ENCODE measurements around the gene CCDC50. TPM values are rescaled to one million over a fixed set of nuclear protein-coding genes. Genes with fewer than 3 reads are reported as not detected.
A peak's percentile ranks its signal among the peaks of the same experiment; 100 is the strongest.

The CCDC50 gene
- total RNA-seq, 1 donor from 2014 or later = 221 TPM

DNA sequence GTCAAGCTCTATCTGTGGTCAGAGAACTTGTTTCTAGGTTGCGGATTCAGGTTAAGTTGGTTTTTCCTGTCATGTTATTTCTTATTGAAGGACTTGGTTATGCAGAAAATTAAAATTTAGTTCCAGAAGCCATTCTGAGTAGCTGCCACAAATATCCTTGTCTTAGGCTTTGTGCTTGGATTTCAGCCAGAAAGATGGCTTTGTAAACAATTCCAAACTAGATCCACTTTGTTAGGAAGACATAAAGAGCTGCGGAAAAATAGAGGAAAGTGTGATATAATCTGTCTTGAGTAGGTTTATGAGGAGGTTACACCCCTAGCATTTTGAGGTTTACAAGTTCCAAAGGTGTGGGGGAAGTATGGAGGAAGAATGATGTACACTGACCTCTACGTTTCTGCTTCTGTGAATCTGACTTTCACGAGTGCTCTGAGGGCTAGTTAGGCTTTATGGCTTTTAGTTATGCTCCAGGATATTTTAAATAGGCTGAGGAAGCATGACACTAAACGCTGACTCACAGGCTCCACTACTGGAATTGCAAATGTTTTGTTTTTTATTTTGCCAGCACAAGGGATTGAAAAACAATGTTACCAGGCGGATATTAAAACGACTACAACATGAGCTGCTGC is 47.4 kb downstream of the CCDC50 start:
- DNase-seq (ENCODE audit: low read depth, low spot score) = peak; percentile 66

- no peak for DNase-seq (ENCODE audit: low read depth, low spot score)
Observed at GRCh38 chr3:191378142-191378812, 49.1 kb downstream of the CCDC50 start.

DNA sequence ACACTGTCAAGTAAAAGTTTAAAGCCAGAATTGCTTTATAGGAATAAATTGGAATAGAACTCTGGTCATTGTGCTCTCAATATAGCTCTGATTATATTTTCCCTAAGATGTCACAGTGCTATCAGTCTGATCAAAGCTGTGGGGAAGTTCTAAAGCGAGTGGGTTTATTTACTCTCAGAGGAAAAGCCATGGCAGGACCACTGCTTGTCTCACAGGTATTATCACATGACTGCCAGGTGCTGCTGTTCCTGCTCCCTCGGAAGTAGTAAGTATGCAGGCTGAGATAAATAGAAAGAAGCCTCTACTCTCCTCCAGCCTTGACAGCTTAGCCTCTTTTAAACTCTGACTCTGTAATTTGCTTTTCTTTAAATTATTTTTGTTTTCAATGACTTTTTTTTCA is 50.3 kb downstream of the CCDC50 start:
- no peak for DNase-seq (ENCODE audit: low read depth, low spot score)

DNA sequence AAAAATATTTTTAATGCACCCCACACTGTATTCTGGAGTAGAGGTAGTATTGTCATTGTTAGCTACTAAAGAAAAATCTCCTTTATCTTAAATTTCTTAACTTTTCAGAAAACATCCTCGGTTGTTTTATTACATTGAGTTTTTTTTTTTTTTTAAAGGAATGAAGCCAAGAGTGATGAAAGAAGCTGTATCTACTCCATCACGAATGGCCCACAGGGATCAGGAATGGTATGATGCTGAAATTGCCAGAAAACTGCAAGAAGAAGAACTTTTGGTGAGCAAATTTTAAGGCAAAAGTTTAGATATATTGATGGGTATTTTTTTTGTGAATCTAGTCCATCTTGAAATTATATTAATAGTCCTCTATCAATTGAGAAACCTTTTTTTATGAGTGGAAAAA is 50.8 kb downstream of the CCDC50 start:
- no peak for DNase-seq (ENCODE audit: low read depth, low spot score)

- no peak for DNase-seq (ENCODE audit: low read depth, low spot score)
Observed at GRCh38 chr3:191381303-191381702, 52.1 kb downstream of the CCDC50 start.

DNA sequence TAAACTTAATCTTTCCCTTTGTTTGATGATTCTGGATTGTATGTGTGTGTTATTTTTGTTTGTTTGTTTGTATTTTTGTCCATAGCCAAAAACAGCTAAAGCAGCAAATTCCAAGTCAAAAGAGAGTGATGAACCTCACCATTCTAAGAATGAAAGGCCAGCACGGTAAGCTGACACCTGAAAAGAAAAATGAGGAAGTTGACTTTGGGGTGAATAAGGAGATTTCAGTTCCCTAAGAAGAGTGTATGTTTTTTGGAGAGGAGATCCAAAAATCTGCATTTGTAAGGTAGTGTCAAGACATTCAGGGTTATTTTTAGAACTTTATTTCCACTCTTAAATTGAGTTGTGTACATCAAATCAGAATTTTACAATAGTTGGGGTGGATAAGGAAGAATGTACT is 53.5 kb downstream of the CCDC50 start:
- no peak for DNase-seq (ENCODE audit: low read depth, low spot score)

DNA sequence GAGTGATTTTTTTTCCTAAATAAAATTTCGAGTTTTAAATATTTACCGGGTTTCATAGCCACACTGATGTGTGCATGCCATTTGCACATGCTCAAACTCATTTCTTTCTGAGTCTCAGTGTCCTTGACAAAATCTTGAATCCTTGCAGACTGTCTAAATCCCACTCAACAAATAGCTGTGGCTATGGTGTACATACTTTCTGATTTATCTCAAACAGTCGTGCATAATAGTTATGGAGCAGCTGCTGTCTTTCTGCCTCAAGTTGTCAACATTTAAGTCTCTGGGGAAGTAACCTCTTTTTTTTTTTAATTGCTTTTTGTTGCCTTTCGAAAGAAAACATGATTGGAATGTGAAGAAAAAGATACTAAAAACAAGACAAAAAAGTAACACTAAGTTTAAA is 53.9 kb downstream of the CCDC50 start:
- no peak for DNase-seq (ENCODE audit: low read depth, low spot score)

DNA sequence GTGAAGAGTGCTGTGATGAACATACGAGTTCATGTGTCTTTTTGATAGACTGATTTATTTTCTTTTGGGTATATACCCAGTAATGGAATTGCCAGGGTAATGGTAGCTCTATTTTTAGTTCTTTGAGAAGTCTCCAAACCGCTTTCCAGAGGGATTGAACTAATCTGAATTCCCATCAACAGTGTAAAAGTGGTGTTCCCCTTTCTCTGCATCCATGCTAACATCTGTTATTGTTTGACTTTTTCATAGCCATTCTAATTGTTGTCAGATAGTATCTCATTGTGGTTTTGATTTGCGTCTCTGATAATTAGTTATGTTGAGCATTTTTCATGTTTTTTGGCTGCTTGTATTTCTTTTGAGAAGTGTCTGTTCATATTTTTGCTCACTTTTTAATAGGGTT is 55.9 kb downstream of the CCDC50 start:
- DNase-seq (ENCODE audit: low read depth, low spot score) = no peak

- no peak for DNase-seq (ENCODE audit: low read depth, low spot score)
Observed at GRCh38 chr3:191387441-191388077, 58.4 kb downstream of the CCDC50 start.

- no peak for DNase-seq (ENCODE audit: low read depth, low spot score)
Observed at GRCh38 chr3:191388823-191389222, 59.6 kb downstream of the CCDC50 start.

DNA sequence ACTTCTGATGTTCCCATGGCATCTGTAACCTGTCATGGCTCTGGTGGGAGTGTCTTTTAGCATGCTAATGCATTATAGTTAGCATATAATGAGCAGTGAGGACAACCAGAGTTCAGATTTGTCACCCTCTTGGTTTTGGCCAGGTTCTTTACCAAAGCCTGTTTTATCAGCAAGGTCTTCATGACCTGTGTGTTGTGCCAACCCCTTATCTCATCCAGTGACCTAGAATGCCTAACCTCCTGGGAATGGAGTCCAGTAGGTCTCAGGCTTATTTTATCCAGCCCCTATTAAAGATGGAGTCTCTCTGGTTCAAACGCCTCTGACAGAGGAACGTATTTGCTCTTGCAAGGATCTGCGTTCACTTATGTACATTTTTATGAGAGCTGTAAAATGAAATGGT is 61.4 kb downstream of the CCDC50 start:
- no peak for DNase-seq (ENCODE audit: low read depth, low spot score)

- DNase-seq (ENCODE audit: low read depth, low spot score) = no peak
Observed at GRCh38 chr3:191391861-191392808, 62.9 kb downstream of the CCDC50 start.

DNA sequence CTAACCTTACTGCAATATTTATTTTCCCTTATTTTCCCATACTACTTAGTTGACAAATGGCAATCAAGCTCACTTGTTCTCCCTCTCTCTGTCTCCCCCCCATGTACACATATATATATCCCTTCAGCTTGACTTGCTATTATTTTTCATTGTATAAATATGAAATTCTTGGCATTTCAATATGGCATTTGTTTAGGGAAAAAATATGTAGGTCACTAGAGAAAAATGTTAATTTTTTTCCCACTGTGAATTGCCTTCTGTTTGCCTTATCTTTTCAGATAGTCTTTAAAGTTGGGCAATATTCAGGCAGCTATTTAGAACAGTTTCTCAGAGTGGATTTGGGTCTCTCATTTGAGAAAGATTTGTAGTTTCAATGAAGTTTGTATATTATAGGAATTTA is 64.0 kb downstream of the CCDC50 start:
- DNase-seq (ENCODE audit: low read depth, low spot score) = no peak

GRCh38 chr3:191397771-191398170 is 68.6 kb downstream of the CCDC50 start:
- DNase-seq (ENCODE audit: low read depth, low spot score) = no peak

DNA sequence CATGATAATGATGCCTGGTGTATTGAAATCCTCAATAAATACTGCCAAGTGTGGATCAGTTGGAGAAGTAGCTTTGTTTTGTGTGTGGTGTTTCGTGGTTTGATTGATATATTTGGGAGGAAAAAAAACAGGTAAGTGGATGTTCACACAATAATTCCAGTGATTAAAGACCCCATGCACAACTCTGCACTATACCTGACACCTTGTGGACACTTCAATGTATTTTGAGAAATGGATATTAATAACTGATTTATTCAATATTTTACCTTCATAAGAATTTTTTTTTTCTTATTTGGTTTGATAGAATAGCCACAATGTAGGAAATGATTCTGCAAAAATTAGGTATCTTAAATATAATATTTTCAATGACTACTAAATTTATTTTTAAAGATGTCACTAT is 69.4 kb downstream of the CCDC50 start:
- DNase-seq (ENCODE audit: low read depth, low spot score) = no peak

DNA sequence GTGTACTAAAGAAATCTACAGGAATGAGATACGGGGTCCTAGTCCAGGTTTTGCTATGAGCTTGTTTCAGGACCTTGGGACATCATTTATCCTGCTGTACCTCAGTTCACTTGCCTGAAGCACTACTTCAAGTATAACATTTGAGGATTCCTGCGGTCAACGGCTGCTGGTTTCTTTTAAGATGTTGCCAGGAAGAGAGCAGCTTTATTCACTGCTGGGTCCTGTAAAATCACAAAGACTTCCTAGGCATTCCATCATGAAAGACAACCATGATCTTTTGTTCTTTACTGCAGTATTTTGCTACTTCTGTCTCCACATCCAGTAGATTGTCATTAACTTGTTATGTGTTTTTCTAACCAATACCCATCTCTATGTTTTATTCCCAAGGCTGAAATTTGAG is 70.7 kb downstream of the CCDC50 start:
- DNase-seq (ENCODE audit: low read depth, low spot score) = no peak

GRCh38 chr3:191401775-191402357 is 72.7 kb downstream of the CCDC50 start:
- no peak for DNase-seq (ENCODE audit: low read depth, low spot score)

DNA sequence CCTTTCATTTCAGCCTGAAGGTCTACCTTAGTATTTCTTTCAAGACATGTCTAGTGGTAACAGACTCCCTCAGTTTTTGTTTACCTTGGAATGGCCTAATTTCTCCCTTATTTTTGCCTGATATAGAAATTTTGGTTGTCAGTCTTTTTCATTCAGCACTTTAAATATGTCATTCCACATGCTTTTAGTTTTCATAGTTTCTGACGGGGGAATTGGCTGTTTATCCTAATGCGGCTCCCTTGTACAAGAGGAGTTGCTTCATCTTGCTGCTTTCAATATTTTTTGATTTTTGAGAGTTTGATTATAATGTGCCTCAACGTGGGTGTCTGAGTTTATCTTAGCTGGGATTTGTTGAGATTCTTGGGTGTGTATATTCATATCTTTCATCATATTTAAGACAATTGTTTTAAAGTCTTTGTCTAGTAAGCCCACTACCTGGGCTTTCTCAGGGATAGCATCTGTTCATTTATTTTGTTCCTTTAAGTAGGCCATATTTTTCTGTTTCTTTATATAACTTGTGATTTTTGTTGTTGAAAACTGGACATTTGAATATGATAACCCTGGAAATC is 80.7 kb downstream of the CCDC50 start:
- no peak for DNase-seq (ENCODE audit: low read depth, low spot score)

DNA sequence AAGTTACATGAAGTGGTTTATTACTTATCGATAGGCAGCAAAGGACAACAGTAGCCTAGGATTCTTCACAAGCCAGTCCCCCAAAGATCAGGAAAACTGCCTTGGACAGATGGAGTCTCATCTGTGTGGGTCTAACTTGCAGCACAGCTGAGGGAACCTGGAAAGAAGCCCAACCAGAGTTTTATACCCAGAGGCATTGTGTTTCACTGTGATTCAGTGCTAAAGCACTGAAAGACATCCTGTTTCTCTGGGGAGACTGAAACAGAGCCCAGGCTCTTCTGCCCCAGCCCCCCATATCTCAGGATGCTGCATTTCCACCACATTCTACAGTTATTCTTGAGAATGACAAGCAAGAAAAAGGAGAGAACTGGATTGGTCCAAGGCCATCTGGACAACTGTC is 83.6 kb downstream of the CCDC50 start:
- DNase-seq (ENCODE audit: low read depth, low spot score) = peak; percentile 93

GRCh38 chr3:191414286-191414685 is 85.1 kb downstream of the CCDC50 start:
- no peak for DNase-seq (ENCODE audit: low read depth, low spot score)

DNA sequence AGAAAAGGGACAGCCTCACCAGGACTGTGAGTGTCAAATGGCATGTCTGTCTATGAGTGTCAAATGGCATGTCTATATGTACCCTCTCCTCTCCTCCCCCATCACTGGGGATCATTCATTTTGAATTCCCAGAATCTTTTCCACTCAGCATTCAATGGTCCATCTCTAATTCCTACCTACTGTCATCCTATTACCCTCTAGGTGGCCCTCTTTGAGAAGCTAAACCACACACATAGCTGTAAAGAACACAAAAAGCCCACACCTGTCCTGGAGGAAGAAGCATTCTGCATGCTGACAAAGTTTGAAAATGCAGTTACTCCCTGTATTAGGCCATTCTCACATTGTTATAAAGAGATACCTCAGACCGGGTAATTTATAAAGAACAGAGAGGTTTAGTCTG is 85.5 kb downstream of the CCDC50 start:
- no peak for DNase-seq (ENCODE audit: low read depth, low spot score)
